Heart left ventricle (tissue), 16 donors: ENCODE results near the gene ENTPD1. TPM values are rescaled to one million over a fixed set of nuclear protein-coding genes. Genes with fewer than 3 reads are reported as not detected.

Source experiments
- ATAC-seq, 4 donors: fragments of 200-7000 bp; cut with Tn5 transposase; one replicate each; pipeline ENCODE4 v1.9.1; 2020 to 2022; ENCODE audit warnings: moderate library complexity in 4 of 4, mild to moderate bottlenecking in 3 of 4, moderate number of reproducible peaks in 1 of 4
- DNase-seq, 5 donors: peaks; one replicate each; pipeline ENCODE4 v3.0.0-alpha.2; 2020
- H3K27ac ChIP-seq, 12 donors: fragments of 200-600 bp; sonication (generic) in 4 of 12; one replicate each; pipeline versions ENCODE4 v1.5.0 to v1.8.0; 2016 to 2022; ENCODE audit warnings: mild to moderate bottlenecking in 2 of 12
- H3K27me3 ChIP-seq, 9 donors: fragments of 200-600 bp; sonication (generic) in 2 of 9; one replicate each; pipeline versions ENCODE4 v1.5.1 to v1.8.0; 2016 to 2022; ENCODE audit warnings: mild to moderate bottlenecking in 3 of 9
- H3K36me3 ChIP-seq, 9 donors: fragments of 200-600 bp; sonication (generic) in 2 of 9; one replicate each; pipeline versions ENCODE4 v1.5.0 to v1.8.0; 2018 to 2022; ENCODE audit warnings: mild to moderate bottlenecking in 2 of 9
- H3K4me1 ChIP-seq, 12 donors: fragments of 200-600 bp; sonication (generic) in 4 of 12; one replicate each; pipeline versions ENCODE4 v1.5.0 to v1.8.0; 2016 to 2022; ENCODE audit warnings: mild to moderate bottlenecking in 3 of 12
- H3K4me3 ChIP-seq, 12 donors: fragments of 200-600 bp; sonication (generic) in 4 of 12; one replicate each; pipeline versions ENCODE4 v1.5.0 to v1.8.0; 2017 to 2022; ENCODE audit warnings: mild to moderate bottlenecking in 9 of 12, moderate library complexity in 4 of 12
- H3K9me3 ChIP-seq, 12 donors: fragments of 200-600 bp; sonication (generic) in 4 of 12; one replicate each; pipeline versions ENCODE4 v1.5.0 to v1.8.0; 2016 to 2022; ENCODE audit warnings: mild to moderate bottlenecking in 1 of 12
- CTCF ChIP-seq, 12 donors: fragments of 200-600 bp; sonication (generic) in 4 of 12; IDR thresholded peaks; one replicate each; pipeline versions ENCODE4 v1.5.0 to v1.8.0; 2018 to 2022; ENCODE audit warnings: antibody characterized with exemption in 12 of 12, mild to moderate bottlenecking in 5 of 12
- POLR2A ChIP-seq, 2 donors: fragments of 450-650 bp; IDR thresholded peaks; one replicate each; pipeline ENCODE4 v1.6.1; 2017; ENCODE audit warnings: antibody characterized with exemption in 2 of 2, mild to moderate bottlenecking in 2 of 2, moderate library complexity in 2 of 2
- WGBS, 4 donors: extraction: QIAGEN DNeasy Blood & Tissue Kit in 2 of 4; methylation state at CpG; one replicate each; pipeline versions ENCODE4 v1.1.5 to v1.1.7; 2013 to 2018; 5-methylcytosine and 5-hydroxymethylcytosine counted together
- intact Hi-C, 10 donors: fragments of 100-400 bp; cut with DNase I; formaldehyde crosslinking; loops; one replicate each; pipeline versions ENCODE4 v1.11.1 to v1.14.2; 2022
- polyA plus RNA-seq, 2 donors: library from polyadenylated mRNA; stranded (reverse); fragments of 200-250 nt; gene quantifications; one replicate each; pipeline ENCODE4 v1.2.3, GENCODE V29; 2013
- total RNA-seq, 9 donors: library from RNA; depleted of rRNA in 2 of 9; stranded (reverse); fragments of >200 nt in 2 of 9; fragmentation: NEBNext Ultra II Directional in 3 of 9; extraction: Animal tissue kit (Norgen Biotek cat#: 25700) in 3 of 9; gene quantifications; one replicate each; pipeline versions ENCODE4 v1.1.0 to v1.2.4, GENCODE V29; 2016 to 2023
- donor health status: ischemic (EF 13 %, LVEDD 7.1; RV severe dilation, severe dysfunction).
- donor health status: healthy with polysubstance abuse.
- donor health status: DM: no; HTN: yes; CAD: no.
- donor health status: DM: no; HTN: no; CAD: no.
- donor health status: ischemic (EF 25% LVEDD 6.9; RV normal size, moderate dysfunction).
- donor health status: ischemic (EF 25% LVEDD 5.7; RV mildly dilated, moderate dysfunction).
- donor health status: healthy.
- donor health status: DM: yes; HTN: yes; CAD: no.
- donor health status: ischemic (EF 35%, LVEDD 5.7; RV mildly dilated, moderate dysfunction).
- donor health status: nonischemic (EF 11% LVEDD 7.7; RV severe dilation, severe dysfunction).
- donor health status: DM: yes; HTN: yes; CAD: no.
- donor health status: PGD.
- donor health status: ischemic (EF 29% LVEDD 5.4; RV normal size, mild dysfunction).
- donor health status: nonischemic (EF 23%, LVEDD 6.1; RV moderate dilation, normal function).

The ENTPD1 gene
- total and polyA plus RNA-seq, 11 donors = 3.3 to 23.2 (median 7.6) TPM

GRCh38 chr10:95841661-95842498 lies 85.9 kb downstream of the ENTPD1 start:
- ATAC-seq = peak; percentile 57 to 89 (median 70)
- DNase-seq = peak in 2 of 5 donors; percentile 40 to 49
- H3K27me3 ChIP-seq = no peaks in the 10 kb centered on the region
- H3K27ac ChIP-seq = peak overlapping the region in 11 of 12 donors; percentile 5 to 83 (median 56)
- no peak overlapping the region for H3K4me3 ChIP-seq
- peaks cover 0 to 35% (median 10%) of the 10 kb centered on the region in 9 donors for H3K36me3 ChIP-seq
- TF ChIP-seq CTCF (IDR thresholded peaks at IDR 0.05) (peak; percentile 58 to 80 (median 67)), POLR2A (IDR thresholded peaks at IDR 0.05) (no peak)
- WGBS, 4 donors = 31 to 48% (median 38%) methylated on average over 7 of the region's 7 CpGs
- H3K4me1 ChIP-seq = peaks cover 0 to 41% (median 8%) of the 10 kb centered on the region in 12 donors
- no peaks in the 10 kb centered on the region for H3K9me3 ChIP-seq
- intact Hi-C loops = loop anchor here in 9 of 10 donors (1.0 to 5.0 kb wide), 7 partner anchors 85 to 150 kb away; partner anchors contain the start of genes TCTN3 (in 2 of the 9) and ENTPD1 (in 1 of the 9)

- Histone ChIP-seq H3K9me3 (no peaks in the 10 kb centered on the region), H3K4me3 (no peak overlapping the region), H3K36me3 (peaks cover 0 to 61% (median 15%) of the 10 kb centered on the region in 9 donors), H3K4me1 (peaks cover 0 to 24% (median 8%) of the 10 kb centered on the region in 12 donors), H3K27ac (no peak overlapping the region), H3K27me3 (no peaks in the 10 kb centered on the region)
- TF ChIP-seq CTCF (IDR thresholded peaks at IDR 0.05) (no peak), POLR2A (IDR thresholded peaks at IDR 0.05) (no peak)
- intact Hi-C loops = loop anchor here in 1 of 10 donors (5.0 kb wide), 1 partner anchor 158 kb away; no protein-coding TSS in a partner anchor
- 84 to 94% (median 86%) methylated on average over 3 of the region's 3 CpGs for WGBS, 4 donors
- no peak for ATAC-seq
- no peak for DNase-seq
Measured at GRCh38 chr10:95845411-95845810, 89.4 kb downstream of the ENTPD1 start.

DNA sequence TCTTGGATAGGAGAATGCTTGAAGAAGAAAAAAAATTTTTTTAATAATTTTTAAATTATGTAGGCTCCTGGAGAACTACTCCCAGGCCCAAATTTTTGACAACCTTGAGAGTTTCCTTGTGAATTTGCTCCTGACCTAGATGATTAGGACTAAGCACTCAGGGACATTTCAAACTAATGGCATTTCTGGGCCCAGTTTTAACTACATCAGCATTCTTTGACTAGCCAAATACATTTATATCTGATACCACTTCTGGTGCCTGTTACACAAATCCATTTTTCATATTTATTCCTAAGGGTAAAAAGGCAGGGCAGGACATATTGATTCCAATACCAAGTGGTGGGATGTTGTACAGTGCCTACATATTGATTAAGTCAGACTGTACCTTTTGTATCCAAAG lies 91.0 kb downstream of the ENTPD1 start:
- intact Hi-C loops = loop anchor here in 1 of 10 donors (5.0 kb wide), 1 partner anchor 160 kb away; no protein-coding TSS in a partner anchor

More for the DNA sequence above, 91.0 kb downstream of the ENTPD1 start:
- no peak overlapping the region for H3K27ac ChIP-seq
- DNase-seq = no peak
- TF ChIP-seq CTCF (IDR thresholded peaks at IDR 0.05) (no peak), POLR2A (IDR thresholded peaks at IDR 0.05) (no peak)
- peaks cover 0 to 61% (median 15%) of the 10 kb centered on the region in 9 donors for H3K36me3 ChIP-seq
- H3K9me3 ChIP-seq = no peaks in the 10 kb centered on the region
- no peak for ATAC-seq
- no peaks in the 10 kb centered on the region for H3K27me3 ChIP-seq
- peaks cover 0 to 10% (median 4%) of the 10 kb centered on the region in 12 donors for H3K4me1 ChIP-seq
- H3K4me3 ChIP-seq = no peak overlapping the region
